Ishikawa (cell line): ENCODE results near the gene TBK1.

Source experiments
- CEBPB ChIP-seq: IDR thresholded peaks from 2 replicates; pipeline ENCODE4 v1.6.1; 2012
- EP300 ChIP-seq: IDR thresholded peaks from 2 replicates; pipeline ENCODE4 v1.6.1; 2012; ENCODE audit warnings: borderline replicate concordance
- NFIC ChIP-seq: IDR thresholded peaks from 2 replicates; pipeline ENCODE4 v1.6.1; 2012
- TAF1 ChIP-seq: IDR thresholded peaks from 2 replicates; pipeline ENCODE4 v1.6.1; 2012; ENCODE audit warnings: low read depth, mild to moderate bottlenecking
- TCF12 ChIP-seq: IDR thresholded peaks from 2 replicates; pipeline ENCODE4 v1.6.1; 2012; ENCODE audit warnings: low read depth

GRCh38 chr12:64476844-64477243 is 24.9 kb downstream of the TBK1 start:
- no peak for TF ChIP-seq TAF1
- TF ChIP-seq TCF12, result no peak
- TF ChIP-seq NFIC, result no peak
- no peak for TF ChIP-seq EP300
- no peak for TF ChIP-seq CEBPB
